ENCODE measurements around the gene TTC39B. TPM values are rescaled to one million over a fixed set of nuclear protein-coding genes. Genes with fewer than 3 reads are reported as not detected.

Gene TTC39B
- total RNA-seq, 1 donor from 2014 or later: 7.0 TPM

GRCh38 chr9:15137658-15138356 is 169.2 kb downstream of the TTC39B start:
- Histone ChIP-seq H3K36me3 (ENCODE audit: insufficient read depth, low read length) (no peaks in the 10 kb centered on the region), H2AFZ (ENCODE audit: low read depth, low read length) (no peak overlapping the region), H3K27ac (ENCODE audit: low read depth, low read length) (no peak overlapping the region), H3K4me1 (ENCODE audit: insufficient read depth, low read length) (no peaks in the 10 kb centered on the region), H3K4me2 (ENCODE audit: low read length) (no peak overlapping the region), H3K27me3 (ENCODE audit: insufficient read depth, low read length) (peaks cover 4% of the 10 kb centered on the region), H4K20me1 (ENCODE audit: insufficient read depth, low read length) (no peaks in the 10 kb centered on the region), H3K79me2 (ENCODE audit: insufficient read depth, low read length) (no peaks in the 10 kb centered on the region), H3K9me3 (ENCODE audit: insufficient read depth, low read depth, low read length) (no peaks in the 10 kb centered on the region), H3K9ac (ENCODE audit: low read length) (no peak overlapping the region), H3K4me3 (ENCODE audit: insufficient read depth, low read depth, low read length) (no peak overlapping the region)
- no peak for DNase-seq (ENCODE audit: low read depth)
- no peak for FAIRE-seq
- H3K27me3 Mint-ChIP-seq (ENCODE audit: low read depth, unreplicated experiment): no peaks in the 10 kb centered on the region
- H3K27ac Mint-ChIP-seq (ENCODE audit: unreplicated experiment): no peak overlapping the region
- H3K4me3 Mint-ChIP-seq (ENCODE audit: unreplicated experiment): no peak overlapping the region
- no peaks in the 10 kb centered on the region for H3K36me3 Mint-ChIP-seq (ENCODE audit: low read depth, unreplicated experiment)
- H3K4me1 Mint-ChIP-seq (ENCODE audit: low read depth, unreplicated experiment): peaks cover 4% of the 10 kb centered on the region
- no peaks in the 10 kb centered on the region for H3K9me3 Mint-ChIP-seq (ENCODE audit: unreplicated experiment)
- TF ChIP-seq CTCF (IDR thresholded peaks at IDR 0.05; ENCODE audit: insufficient read depth, low read depth, low read length) (no peak), EZH2 (IDR thresholded peaks at IDR 0.05; ENCODE audit: insufficient read depth, low read length) (no peak)

- Mint-ChIP-seq H3K4me3 (ENCODE audit: unreplicated experiment) (no peak overlapping the region), H3K36me3 (ENCODE audit: low read depth, unreplicated experiment) (no peaks in the 10 kb centered on the region), H3K27me3 (ENCODE audit: low read depth, unreplicated experiment) (no peaks in the 10 kb centered on the region), H3K9me3 (ENCODE audit: unreplicated experiment) (no peaks in the 10 kb centered on the region), H3K4me1 (ENCODE audit: low read depth, unreplicated experiment) (peaks cover 4% of the 10 kb centered on the region), H3K27ac (ENCODE audit: unreplicated experiment) (no peak overlapping the region)
- Histone ChIP-seq H4K20me1 (ENCODE audit: insufficient read depth, low read length) (no peaks in the 10 kb centered on the region), H3K27ac (ENCODE audit: low read depth, low read length) (no peak overlapping the region), H3K9ac (ENCODE audit: low read length) (no peak overlapping the region), H3K4me1 (ENCODE audit: insufficient read depth, low read length) (no peaks in the 10 kb centered on the region), H3K9me3 (ENCODE audit: insufficient read depth, low read depth, low read length) (no peaks in the 10 kb centered on the region), H3K4me2 (ENCODE audit: low read length) (no peak overlapping the region), H2AFZ (ENCODE audit: low read depth, low read length) (no peak overlapping the region), H3K79me2 (ENCODE audit: insufficient read depth, low read length) (no peaks in the 10 kb centered on the region), H3K4me3 (ENCODE audit: insufficient read depth, low read depth, low read length) (no peak overlapping the region), H3K36me3 (ENCODE audit: insufficient read depth, low read length) (no peaks in the 10 kb centered on the region), H3K27me3 (ENCODE audit: insufficient read depth, low read length) (peaks cover 4% of the 10 kb centered on the region)
- FAIRE-seq (no peak), DNase-seq (ENCODE audit: low read depth) (no peak)
- no peak for TF ChIP-seq EZH2 (IDR thresholded peaks at IDR 0.05; ENCODE audit: insufficient read depth, low read length)
- no peak for TF ChIP-seq CTCF (IDR thresholded peaks at IDR 0.05; ENCODE audit: insufficient read depth, low read depth, low read length)
Observed at GRCh38 chr9:15137089-15137488, 169.9 kb downstream of the TTC39B start.

GRCh38 chr9:15136646-15137045 is 170.4 kb downstream of the TTC39B start:
- FAIRE-seq (no peak), DNase-seq (ENCODE audit: low read depth) (no peak)
- Mint-ChIP-seq H3K4me3 (ENCODE audit: unreplicated experiment) (no peak overlapping the region), H3K27me3 (ENCODE audit: low read depth, unreplicated experiment) (no peaks in the 10 kb centered on the region), H3K36me3 (ENCODE audit: low read depth, unreplicated experiment) (no peaks in the 10 kb centered on the region), H3K27ac (ENCODE audit: unreplicated experiment) (no peak overlapping the region), H3K9me3 (ENCODE audit: unreplicated experiment) (no peaks in the 10 kb centered on the region), H3K4me1 (ENCODE audit: low read depth, unreplicated experiment) (peaks cover 4% of the 10 kb centered on the region)
- Histone ChIP-seq H3K9ac (ENCODE audit: low read length) (no peak overlapping the region), H2AFZ (ENCODE audit: low read depth, low read length) (no peak overlapping the region), H3K4me2 (ENCODE audit: low read length) (no peak overlapping the region), H3K27me3 (ENCODE audit: insufficient read depth, low read length) (no peaks in the 10 kb centered on the region), H3K27ac (ENCODE audit: low read depth, low read length) (no peak overlapping the region), H3K4me1 (ENCODE audit: insufficient read depth, low read length) (no peaks in the 10 kb centered on the region), H3K4me3 (ENCODE audit: insufficient read depth, low read depth, low read length) (no peak overlapping the region), H3K9me3 (ENCODE audit: insufficient read depth, low read depth, low read length) (no peaks in the 10 kb centered on the region), H3K79me2 (ENCODE audit: insufficient read depth, low read length) (no peaks in the 10 kb centered on the region), H3K36me3 (ENCODE audit: insufficient read depth, low read length) (no peaks in the 10 kb centered on the region), H4K20me1 (ENCODE audit: insufficient read depth, low read length) (no peaks in the 10 kb centered on the region)
- no peak for TF ChIP-seq CTCF (IDR thresholded peaks at IDR 0.05; ENCODE audit: insufficient read depth, low read depth, low read length)
- TF ChIP-seq EZH2 (IDR thresholded peaks at IDR 0.05; ENCODE audit: insufficient read depth, low read length): no peak
